HepG2 (cell line): ENCODE results near the gene FOSB. TPM values are rescaled to one million over a fixed set of nuclear protein-coding genes. Genes with fewer than 3 reads are reported as not detected.

Experiments
- CEBPB ChIP-seq: IDR thresholded peaks from 2 replicates; pipeline ENCODE4 v1.6.1; 2011; ENCODE audit warnings: low read depth, low read length, improper control_type of control experiment, borderline replicate concordance
- ELF4 ChIP-seq: sonication (generic); formaldehyde crosslinking; IDR thresholded peaks from 2 replicates; pipeline ENCODE4 v1.5.0; 2020; ENCODE audit warnings: missing genetic modification reagents, mild to moderate bottlenecking, moderate library complexity, borderline replicate concordance
- HIVEP1 ChIP-seq: sonication (generic); formaldehyde crosslinking; IDR thresholded peaks from 2 replicates; pipeline ENCODE4 v1.4.0; 2020; ENCODE audit warnings: mild to moderate bottlenecking, missing genetic modification reagents
- IKZF4 ChIP-seq: sonication (generic); formaldehyde crosslinking; IDR thresholded peaks from 2 replicates; pipeline ENCODE4 v1.5.1; 2020; ENCODE audit warnings: borderline replicate concordance, mild to moderate bottlenecking, low read depth, missing genetic modification reagents; ENCODE audit errors: not compliant biosample characterization
- KLF16 ChIP-seq, 2 experiments: sonication (generic) in 1 of 2; formaldehyde crosslinking in 1 of 2; IDR thresholded peaks; 2 replicates each; pipeline versions ENCODE4 v1.6.1 to v1.8.0; 2016 to 2023; ENCODE audit warnings: missing genetic modification reagents in 2 of 2, missing compliant biosample characterization in 1 of 2
- MAFK ChIP-seq, 2 experiments: IDR thresholded peaks in 1 of 2; conservative IDR thresholded peaks in 1 of 2; 2 replicates each; pipeline ENCODE4 v1.6.1; 2011; ENCODE audit warnings: improper control_type of control experiment in 2 of 2, low read length in 2 of 2
- MED8 ChIP-seq: sonication (generic); formaldehyde crosslinking; IDR thresholded peaks from 2 replicates; pipeline ENCODE4 v1.8.1; 2023; ENCODE audit warnings: mild to moderate bottlenecking, missing genetic modification reagents; ENCODE audit not compliant: insufficient replicate concordance
- SIX4 ChIP-seq: sonication (generic); formaldehyde crosslinking; IDR thresholded peaks from 2 replicates; pipeline ENCODE4 v1.4.0; 2020; ENCODE audit warnings: missing genetic modification reagents
- SKI ChIP-seq: fragments of 450-650 bp; IDR thresholded peaks from one replicate; pipeline ENCODE4 v1.6.1; 2018; ENCODE audit warnings: mild to moderate bottlenecking; ENCODE audit not compliant: partially characterized antibody
- SMC3 ChIP-seq: IDR thresholded peaks from 2 replicates; pipeline ENCODE4 v1.6.1; 2011; ENCODE audit warnings: low read length, improper control_type of control experiment
- SP5 ChIP-seq: IDR thresholded peaks from 2 replicates; pipeline ENCODE4 v1.6.1; 2016; ENCODE audit warnings: low read depth, borderline replicate concordance
- ZNF331 ChIP-seq: sonication (generic); formaldehyde crosslinking; IDR thresholded peaks from 2 replicates; pipeline ENCODE4 v1.4.0; 2020; ENCODE audit warnings: missing genetic modification reagents
- ZNF484 ChIP-seq: sonication (generic); formaldehyde crosslinking; IDR thresholded peaks from 2 replicates; pipeline ENCODE4 v1.5.1; 2020; ENCODE audit warnings: mild to moderate bottlenecking, low read depth, missing genetic modification reagents, borderline replicate concordance
- ZNF557 ChIP-seq: sonication (generic); formaldehyde crosslinking; IDR thresholded peaks from 2 replicates; pipeline ENCODE4 v1.4.0; 2020; ENCODE audit warnings: missing genetic modification reagents
- ZNF670 ChIP-seq: sonication (generic); formaldehyde crosslinking; IDR thresholded peaks from 2 replicates; pipeline ENCODE4 v1.8.0; 2022; ENCODE audit warnings: mild to moderate bottlenecking, missing genetic modification reagents, borderline replicate concordance
- polyA plus RNA-seq, 8 experiments: library from polyadenylated mRNA; depleted of rRNA in 3 of 8; stranded (reverse) in 7 of 8; unstranded in 1 of 8; fragments of >200 nt; fragmentation: Illumina TruSeq in 4 of 8; extraction: Trizol in 4 of 8; gene quantifications; 2 replicates each; pipeline versions ENCODE4 v1.2.1 to v1.2.3, GENCODE V29; 2011 to 2016; ENCODE audit warnings: low read depth in 4 of 8, missing spikeins in 1 of 8, mixed read lengths in 1 of 8; ENCODE audit not compliant: insufficient read depth in 1 of 8
- total RNA-seq, 5 experiments: library from RNA; depleted of rRNA; stranded (reverse); fragments of >200 nt; fragmentation: Illumina TruSeq; extraction: Trizol; gene quantifications; 2 replicates each; pipeline ENCODE4 v1.2.3, GENCODE V29; 2016; ENCODE audit warnings: low read depth in 1 of 5
- TF ChIP-seq, protein P1 (sequence below): sonication (generic); formaldehyde crosslinking; IDR thresholded peaks from 2 replicates; pipeline ENCODE4 v1.4.0; 2020; ENCODE audit warnings: mild to moderate bottlenecking, missing genetic modification reagents
- TF ChIP-seq, protein P2 (sequence below): sonication (generic); formaldehyde crosslinking; IDR thresholded peaks from 2 replicates; pipeline ENCODE4 v1.4.0; 2020; ENCODE audit warnings: missing genetic modification reagents
- TF ChIP-seq, protein P3 (sequence below): sonication (generic); formaldehyde crosslinking; conservative IDR thresholded peaks from 2 replicates; pipeline ENCODE4 v1.4.0; 2020; ENCODE audit warnings: missing genetic modification reagents
- TF ChIP-seq, protein P4 (sequence below): sonication (generic); formaldehyde crosslinking; IDR thresholded peaks from 2 replicates; pipeline ENCODE4 v1.4.0; 2020; ENCODE audit warnings: missing genetic modification reagents, mild to moderate bottlenecking, borderline replicate concordance
- TF ChIP-seq, protein P5 (sequence below): IDR thresholded peaks from 2 replicates; pipeline ENCODE4 v1.6.1; 2016

FOSB gene
- total and polyA plus RNA-seq, 2 of the 13 experiments (the other 11 are each of a cell fraction or from before 2014, with no cell fraction given): 2.8 to 6.0 TPM

DNA sequence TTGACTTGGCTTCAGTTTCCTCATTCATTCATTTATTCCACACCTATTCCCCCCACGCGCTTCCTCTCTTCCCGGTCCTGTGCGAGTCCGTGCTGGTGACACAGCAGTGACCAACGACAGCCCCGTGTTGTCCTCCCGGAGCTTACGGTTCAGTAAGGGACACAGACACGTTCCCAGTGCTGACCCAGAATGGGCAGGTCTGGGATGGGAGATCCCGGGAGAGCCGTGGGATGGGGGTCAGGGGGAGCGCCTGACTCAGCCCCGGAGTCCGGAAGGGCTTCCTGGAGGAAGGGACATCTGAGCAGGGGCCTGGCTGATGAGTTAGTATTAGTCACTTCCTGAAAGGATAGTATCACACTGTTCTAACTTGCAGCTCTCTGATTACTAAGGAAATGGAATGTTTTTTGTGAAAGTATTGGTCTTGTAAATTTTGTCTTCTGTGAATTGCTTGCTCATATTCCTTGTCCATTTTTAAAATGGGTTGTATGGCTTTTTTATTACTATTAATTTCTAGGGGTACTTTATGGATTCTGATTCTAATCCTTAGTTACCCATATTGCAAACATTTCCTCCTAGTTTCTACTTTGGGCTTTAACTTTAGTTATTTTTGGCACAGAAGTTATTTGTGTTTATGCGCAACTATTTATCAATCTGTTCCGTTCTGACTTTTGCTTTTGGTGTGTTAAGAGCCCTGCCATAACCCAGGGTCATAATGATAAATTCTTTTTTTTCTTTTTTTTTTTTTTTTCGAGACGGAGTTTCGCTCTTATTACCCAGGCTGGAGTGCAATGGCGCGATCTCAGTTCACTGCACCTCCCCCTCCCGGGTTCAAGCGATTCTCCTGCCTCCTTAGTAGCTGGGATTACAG is 43.4 kb upstream of the FOSB start (continued):
- TF ChIP-seq, protein P1, sequence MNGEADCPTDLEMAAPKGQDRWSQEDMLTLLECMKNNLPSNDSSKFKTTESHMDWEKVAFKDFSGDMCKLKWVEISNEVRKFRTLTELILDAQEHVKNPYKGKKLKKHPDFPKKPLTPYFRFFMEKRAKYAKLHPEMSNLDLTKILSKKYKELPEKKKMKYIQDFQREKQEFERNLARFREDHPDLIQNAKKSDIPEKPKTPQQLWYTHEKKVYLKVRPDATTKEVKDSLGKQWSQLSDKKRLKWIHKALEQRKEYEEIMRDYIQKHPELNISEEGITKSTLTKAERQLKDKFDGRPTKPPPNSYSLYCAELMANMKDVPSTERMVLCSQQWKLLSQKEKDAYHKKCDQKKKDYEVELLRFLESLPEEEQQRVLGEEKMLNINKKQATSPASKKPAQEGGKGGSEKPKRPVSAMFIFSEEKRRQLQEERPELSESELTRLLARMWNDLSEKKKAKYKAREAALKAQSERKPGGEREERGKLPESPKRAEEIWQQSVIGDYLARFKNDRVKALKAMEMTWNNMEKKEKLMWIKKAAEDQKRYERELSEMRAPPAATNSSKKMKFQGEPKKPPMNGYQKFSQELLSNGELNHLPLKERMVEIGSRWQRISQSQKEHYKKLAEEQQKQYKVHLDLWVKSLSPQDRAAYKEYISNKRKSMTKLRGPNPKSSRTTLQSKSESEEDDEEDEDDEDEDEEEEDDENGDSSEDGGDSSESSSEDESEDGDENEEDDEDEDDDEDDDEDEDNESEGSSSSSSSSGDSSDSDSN (CRISPR knock-in tag): 0 out of 2 replicates have a peak, but pooled peaks have one; percentile 43
- TF ChIP-seq SIX4 (0 out of 2 replicates have a peak, but pooled peaks have one; percentile 14), HIVEP1 (CRISPR knock-in tag) (peak; percentile 43; the same call in 1 of the 2 replicates), MED8 (CRISPR knock-in tag) (no peak), ELF4 (CRISPR knock-in tag) (peak; percentile 83; the same call in 1 of the 2 replicates), ZNF557 (CRISPR knock-in tag) (peak; percentile 75; the same call in 1 of the 2 replicates), ZNF670 (CRISPR knock-in tag) (peak; percentile 20; the same call in 1 of the 2 replicates), SP5 (no peak), SKI (peak; percentile 12), MAFK (conservative IDR thresholded peaks at IDR 0.05 in 1 of 2, IDR thresholded peaks at IDR 0.05 in 1 of 2; ENCODE audit: low read length in 2 of 2) (no peak), ZNF484 (CRISPR knock-in tag) (no peak), IKZF4 (no peak), ZNF331 (CRISPR knock-in tag) (no peak), CEBPB (no peak), KLF16 (CRISPR knock-in tag; IDR thresholded peaks at IDR 0.05) (peak in 1 of 2 experiments; percentile 39; a peak in 1 of 4 replicates), SMC3 (no peak)
- TF ChIP-seq, protein P2, sequence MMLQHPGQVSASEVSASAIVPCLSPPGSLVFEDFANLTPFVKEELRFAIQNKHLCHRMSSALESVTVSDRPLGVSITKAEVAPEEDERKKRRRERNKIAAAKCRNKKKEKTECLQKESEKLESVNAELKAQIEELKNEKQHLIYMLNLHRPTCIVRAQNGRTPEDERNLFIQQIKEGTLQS (CRISPR knock-in tag): 0 out of 2 replicates have a peak, but pooled peaks have one; percentile 44
- TF ChIP-seq, protein P3, sequence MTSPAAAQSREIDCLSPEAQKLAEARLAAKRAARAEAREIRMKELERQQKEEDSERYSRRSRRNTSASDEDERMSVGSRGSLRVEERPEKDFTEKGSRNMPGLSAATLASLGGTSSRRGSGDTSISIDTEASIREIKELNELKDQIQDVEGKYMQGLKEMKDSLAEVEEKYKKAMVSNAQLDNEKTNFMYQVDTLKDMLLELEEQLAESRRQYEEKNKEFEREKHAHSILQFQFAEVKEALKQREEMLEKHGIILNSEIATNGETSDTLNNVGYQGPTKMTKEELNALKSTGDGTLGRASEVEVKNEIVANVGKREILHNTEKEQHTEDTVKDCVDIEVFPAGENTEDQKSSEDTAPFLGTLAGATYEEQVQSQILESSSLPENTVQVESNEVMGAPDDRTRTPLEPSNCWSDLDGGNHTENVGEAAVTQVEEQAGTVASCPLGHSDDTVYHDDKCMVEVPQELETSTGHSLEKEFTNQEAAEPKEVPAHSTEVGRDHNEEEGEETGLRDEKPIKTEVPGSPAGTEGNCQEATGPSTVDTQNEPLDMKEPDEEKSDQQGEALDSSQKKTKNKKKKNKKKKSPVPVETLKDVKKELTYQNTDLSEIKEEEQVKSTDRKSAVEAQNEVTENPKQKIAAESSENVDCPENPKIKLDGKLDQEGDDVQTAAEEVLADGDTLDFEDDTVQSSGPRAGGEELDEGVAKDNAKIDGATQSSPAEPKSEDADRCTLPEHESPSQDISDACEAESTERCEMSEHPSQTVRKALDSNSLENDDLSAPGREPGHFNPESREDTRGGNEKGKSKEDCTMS (CRISPR knock-in tag): no peak
- TF ChIP-seq, protein P4, sequence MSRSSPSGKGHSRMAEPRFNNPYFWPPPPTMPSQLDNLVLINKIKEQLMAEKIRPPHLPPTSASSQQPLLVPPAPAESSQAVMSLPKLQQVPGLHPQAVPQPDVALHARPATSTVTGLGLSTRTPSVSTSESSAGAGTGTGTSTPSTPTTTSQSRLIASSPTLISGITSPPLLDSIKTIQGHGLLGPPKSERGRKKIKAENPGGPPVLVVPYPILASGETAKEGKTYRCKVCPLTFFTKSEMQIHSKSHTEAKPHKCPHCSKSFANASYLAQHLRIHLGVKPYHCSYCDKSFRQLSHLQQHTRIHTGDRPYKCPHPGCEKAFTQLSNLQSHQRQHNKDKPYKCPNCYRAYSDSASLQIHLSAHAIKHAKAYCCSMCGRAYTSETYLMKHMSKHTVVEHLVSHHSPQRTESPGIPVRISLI (CRISPR knock-in tag): no peak
- TF ChIP-seq, protein P5, sequence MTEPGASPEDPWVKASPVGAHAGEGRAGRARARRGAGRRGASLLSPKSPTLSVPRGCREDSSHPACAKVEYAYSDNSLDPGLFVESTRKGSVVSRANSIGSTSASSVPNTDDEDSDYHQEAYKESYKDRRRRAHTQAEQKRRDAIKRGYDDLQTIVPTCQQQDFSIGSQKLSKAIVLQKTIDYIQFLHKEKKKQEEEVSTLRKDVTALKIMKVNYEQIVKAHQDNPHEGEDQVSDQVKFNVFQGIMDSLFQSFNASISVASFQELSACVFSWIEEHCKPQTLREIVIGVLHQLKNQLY (CRISPR knock-in tag): 0 out of 2 replicates have a peak, but pooled peaks have one; percentile 22
